ENCODE data around the gene TMUB2.

TMUB2 gene

GRCh38 chr17:44241106-44241624, 54.4 kb downstream of the TMUB2 start (continued):
- TF ChIP-seq ATF2 (tag by site-specific recombination; IDR thresholded peaks at IDR 0.05; ENCODE audit: low read depth), result no peak
- no peak for TF ChIP-seq ZNF37A (tag by site-specific recombination; IDR thresholded peaks at IDR 0.05)
- TF ChIP-seq ZNF830 (tag by site-specific recombination; IDR thresholded peaks at IDR 0.05; ENCODE audit: low read depth), result no peak
- no peak for TF ChIP-seq ZNF555 (tag by site-specific recombination; conservative IDR thresholded peaks at IDR 0.05)
- no peak for TF ChIP-seq MZF1 (tag by site-specific recombination; IDR thresholded peaks at IDR 0.05; ENCODE audit: borderline replicate concordance)
- TF ChIP-seq ZFP69B (tag by site-specific recombination; IDR thresholded peaks at IDR 0.05), result no peak
- no peak for TF ChIP-seq ZBTB48 (tag by site-specific recombination; IDR thresholded peaks at IDR 0.05)
- TF ChIP-seq ZNF514 (tag by site-specific recombination; IDR thresholded peaks at IDR 0.05), result no peak
- no peak for TF ChIP-seq OVOL3 (tag by site-specific recombination; IDR thresholded peaks at IDR 0.05)
- no peak for TF ChIP-seq ZNF791 (tag by site-specific recombination; IDR thresholded peaks at IDR 0.05)
- no peak for TF ChIP-seq ZNF629 (tag by site-specific recombination; IDR thresholded peaks at IDR 0.05)

Measured in HEK293 (cell line).